Activated T-cell treated with anti-CD3 and anti-CD28 coated beads, Interleukin-2, amount 50 U/mL, for 4 hours (primary cell): ENCODE measurements around the gene ANXA7. TPM values are rescaled to one million over a fixed set of nuclear protein-coding genes. Genes with fewer than 3 reads are reported as not detected.
"Not testable (repeated sequence)": the region's sequence is repeated elsewhere in the genome, so short reads cannot be mapped to it uniquely, and the experiment has no call there.

Source experiments
- ATAC-seq, 2 donors: fragments of 200-7000 bp; cut with Tn5 transposase; one replicate each; pipeline ENCODE4 v1.10.0; 2021
- DNase-seq: peaks from one replicate; pipeline ENCODE4 v3.0.0-alpha.2; 2020
- H3K27me3 Mint-ChIP-seq: one replicate; pipeline ENCODE4 v1.8.0; 2021; ENCODE audit warnings: low read depth, mixed read lengths
- H3K36me3 Mint-ChIP-seq: one replicate; pipeline ENCODE4 v1.8.0; 2022; ENCODE audit warnings: mixed read lengths; ENCODE audit not compliant: insufficient read depth
- H3K4me1 Mint-ChIP-seq: one replicate; pipeline ENCODE4 v1.8.0; 2021; ENCODE audit warnings: low read depth, mixed read lengths
- H3K4me3 Mint-ChIP-seq: one replicate; pipeline ENCODE4 v1.8.0; 2021; ENCODE audit warnings: mild to moderate bottlenecking, moderate library complexity, mixed read lengths
- H3K9me3 Mint-ChIP-seq: one replicate; pipeline ENCODE4 v1.8.0; 2021; ENCODE audit warnings: mixed read lengths
- total RNA-seq, 3 donors: library from RNA; stranded (reverse); gene quantifications; one replicate each; pipeline ENCODE4 v1.2.1, GENCODE V29; 2021

Gene ANXA7
- total RNA-seq, 3 donors from 2014 or later = 182 to 207 (median 183) TPM

- DNase-seq = no peak
- Mint-ChIP-seq H3K9me3 (no peaks in the 10 kb centered on the region), H3K36me3 (no peaks in the 10 kb centered on the region), H3K4me1 (no peaks in the 10 kb centered on the region), H3K4me3 (no peak overlapping the region), H3K27me3 (no peaks in the 10 kb centered on the region)
- ATAC-seq = no peak
These were observed 75.0 kb downstream of the ANXA7 start for GRCh38 chr10:73338801-73339368.

GRCh38 chr10:73333202-73333601 lies 80.7 kb downstream of the ANXA7 start:
- Mint-ChIP-seq H3K36me3 (peaks cover 4% of the 10 kb centered on the region), H3K27me3 (no peaks in the 10 kb centered on the region), H3K4me1 (no peaks in the 10 kb centered on the region), H3K9me3 (no peaks in the 10 kb centered on the region), H3K4me3 (no peak overlapping the region)
- no peak for DNase-seq
- no peak for ATAC-seq

GRCh38 chr10:73332379-73332778 lies 81.5 kb downstream of the ANXA7 start:
- no peaks in the 10 kb centered on the region for H3K27me3 Mint-ChIP-seq
- no peaks in the 10 kb centered on the region for H3K9me3 Mint-ChIP-seq
- H3K4me1 Mint-ChIP-seq = no peaks in the 10 kb centered on the region
- H3K36me3 Mint-ChIP-seq = peaks cover 6% of the 10 kb centered on the region
- ATAC-seq = no peak
- H3K4me3 Mint-ChIP-seq = no peak overlapping the region
- no peak for DNase-seq

- DNase-seq, H3K9me3 Mint-ChIP-seq, H3K4me3 Mint-ChIP-seq, H3K4me1 Mint-ChIP-seq, H3K27me3 Mint-ChIP-seq, H3K36me3 Mint-ChIP-seq, ATAC-seq: not testable (repeated sequence)
These were observed 85.3 kb downstream of the ANXA7 start for GRCh38 chr10:73328523-73328922.

GRCh38 chr10:73325290-73325689 lies 88.6 kb downstream of the ANXA7 start:
- not testable (repeated sequence) for ATAC-seq, H3K9me3 Mint-ChIP-seq, H3K4me1 Mint-ChIP-seq, DNase-seq, H3K36me3 Mint-ChIP-seq, H3K27me3 Mint-ChIP-seq, H3K4me3 Mint-ChIP-seq

Other genes starting within 250 kb of the ANXA7 start
- 10 to 100 TPM; 37.4 to 38.9 (median 37.9) TPM for gene ECD, start 246.1 kb downstream of the ANXA7 start, total RNA-seq
- 1 to 10 TPM; 4.2 to 6.0 (median 5.1) TPM for gene FAM149B1, start 245.9 kb downstream of the ANXA7 start, total RNA-seq
- 10 to 100 TPM; 57.7 to 60.8 (median 59.9) TPM for gene DNAJC9, start 166.8 kb downstream of the ANXA7 start, total RNA-seq
- gene MRPS16, start 161.4 kb downstream of the ANXA7 start, total RNA-seq = 100 to 1,000 TPM; 141 to 156 (median 150) TPM
- gene CFAP70, start 55.2 kb downstream of the ANXA7 start, total RNA-seq = under 1 TPM; 0.28 to 0.43 (median 0.37) TPM
- gene MSS51, start 19.5 kb upstream of the ANXA7 start, total RNA-seq = 1 to 10 TPM in 1 of 3 donors, under 1 TPM in 2; 0.76 to 1.3 (median 0.95) TPM
- 10 to 100 TPM; 35.0 to 38.0 (median 37.6) TPM for gene PPP3CB, start 82.0 kb upstream of the ANXA7 start, total RNA-seq
- gene USP54, start 177.3 kb upstream of the ANXA7 start, total RNA-seq = 10 to 100 TPM in 2 of 3 donors, 1 to 10 TPM in 1; 8.8 to 11.9 (median 10.5) TPM
- gene MYOZ1, start 227.4 kb upstream of the ANXA7 start, total RNA-seq = not detected
- gene SYNPO2L, start 242.0 kb upstream of the ANXA7 start, total RNA-seq = under 1 TPM in 1 of 3 donors, not detected in 2; 0.18 TPM